Stimulated activated naive CD4-positive, alpha-beta T cell (primary cell): ENCODE results near the gene ILF3.
"Not testable (repeated sequence)": the region's sequence is repeated elsewhere in the genome, so short reads cannot be mapped to it uniquely, and the experiment has no call there.

ENCODE experiments used
- DNase-seq, 6 experiments: peaks; one replicate each; lab custom pipeline; 2025; lab: John Stamatoyannopoulos, UW

The ILF3 gene

GRCh38 chr19:10675214-10675613, 21.1 kb downstream of the ILF3 start:
- DNase-seq: not testable (repeated sequence)

GRCh38 chr19:10677751-10678150, 23.6 kb downstream of the ILF3 start:
- no peak for DNase-seq

GRCh38 chr19:10678813-10679212, 24.7 kb downstream of the ILF3 start:
- DNase-seq: no peak

GRCh38 chr19:10679743-10680142, 25.6 kb downstream of the ILF3 start:
- no peak for DNase-seq

GRCh38 chr19:10680545-10681135, 26.5 kb downstream of the ILF3 start:
- DNase-seq: no peak

GRCh38 chr19:10681658-10682057, 27.5 kb downstream of the ILF3 start:
- DNase-seq: no peak

GRCh38 chr19:10682397-10683063, 28.4 kb downstream of the ILF3 start:
- DNase-seq: no peak

GRCh38 chr19:10683064-10683426, 28.9 kb downstream of the ILF3 start:
- no peak for DNase-seq

GRCh38 chr19:10683582-10683981, 29.4 kb downstream of the ILF3 start:
- DNase-seq: no peak

- DNase-seq: no peak
Measured at GRCh38 chr19:10685210-10685609, 31.1 kb downstream of the ILF3 start.

- DNase-seq: no peak
Measured at GRCh38 chr19:10686193-10686592, 32.0 kb downstream of the ILF3 start.

GRCh38 chr19:10686661-10687517, 32.7 kb downstream of the ILF3 start:
- no peak for DNase-seq

- no peak for DNase-seq
Measured at GRCh38 chr19:10687518-10688288, 33.6 kb downstream of the ILF3 start.

GRCh38 chr19:10688545-10689280, 34.6 kb downstream of the ILF3 start:
- no peak for DNase-seq

GRCh38 chr19:10690341-10690781, 36.2 kb downstream of the ILF3 start:
- no peak for DNase-seq

- DNase-seq: no peak
Measured at GRCh38 chr19:10691178-10691881, 37.2 kb downstream of the ILF3 start.

- no peak for DNase-seq
Measured at GRCh38 chr19:10691883-10692282, 37.7 kb downstream of the ILF3 start.

- DNase-seq: no peak
Measured at GRCh38 chr19:10692673-10693264, 38.6 kb downstream of the ILF3 start.

GRCh38 chr19:10694706-10695307, 40.7 kb downstream of the ILF3 start:
- DNase-seq: no peak
